Endothelial cell of umbilical vein (primary cell): Measurements from ENCODE around the gene CHI3L2.

Source experiments
- EZH2 ChIP-seq: IDR thresholded peaks from 2 replicates; pipeline ENCODE4 v1.6.1; 2012; ENCODE audit warnings: borderline replicate concordance, low read depth, mild to moderate bottlenecking, moderate library complexity, low read length, inconsistent platforms; ENCODE audit not compliant: severe bottlenecking
- MYC ChIP-seq: IDR thresholded peaks from one replicate; pipeline ENCODE4 v1.6.1; 2011; ENCODE audit warnings: mild to moderate bottlenecking, low read depth, low read length
- POLR2A ChIP-seq: IDR thresholded peaks from 2 replicates; pipeline ENCODE4 v1.6.1; 2012; ENCODE audit warnings: low read depth, mild to moderate bottlenecking, control low read depth, low read length
- TF ChIP-seq, protein P1 (sequence below), 2 donors: IDR thresholded peaks; 1 replicate in 1 of 2; 2 replicates in 1 of 2; pipeline ENCODE4 v1.5.1; 2011; ENCODE audit warnings: low read length in 2 of 2, mild to moderate bottlenecking in 2 of 2, moderate library complexity in 2 of 2, control low read depth in 1 of 2, inconsistent platforms in 1 of 2, low read depth in 1 of 2; ENCODE audit not compliant: insufficient read depth in 1 of 2; ENCODE audit errors: extremely low read depth in 1 of 2
- TF ChIP-seq, protein P2 (sequence below): IDR thresholded peaks from 2 replicates; pipeline ENCODE4 v1.6.1; 2011; ENCODE audit not compliant: insufficient read depth, insufficient read length

DNA sequence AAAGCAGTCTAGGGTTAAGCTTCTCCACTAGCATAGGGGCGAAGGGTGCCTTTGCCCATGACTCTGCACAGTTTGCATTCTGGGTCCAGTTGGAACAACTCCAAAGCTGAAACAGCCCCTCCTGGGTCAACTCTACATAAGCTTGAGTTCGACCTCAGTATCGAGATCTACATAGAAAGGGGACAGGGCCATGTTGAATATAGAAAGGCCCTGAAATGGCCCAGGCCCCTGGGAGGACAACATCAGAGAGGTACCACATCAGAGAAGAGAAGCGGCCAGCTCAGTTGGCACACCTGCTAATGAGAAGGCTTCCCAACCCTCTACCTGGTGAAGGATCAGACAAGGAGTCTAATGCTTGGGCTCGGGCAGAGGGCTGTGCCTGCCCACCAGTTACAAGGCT is 28.7 kb upstream of the CHI3L2 start:
- TF ChIP-seq, protein P1, sequence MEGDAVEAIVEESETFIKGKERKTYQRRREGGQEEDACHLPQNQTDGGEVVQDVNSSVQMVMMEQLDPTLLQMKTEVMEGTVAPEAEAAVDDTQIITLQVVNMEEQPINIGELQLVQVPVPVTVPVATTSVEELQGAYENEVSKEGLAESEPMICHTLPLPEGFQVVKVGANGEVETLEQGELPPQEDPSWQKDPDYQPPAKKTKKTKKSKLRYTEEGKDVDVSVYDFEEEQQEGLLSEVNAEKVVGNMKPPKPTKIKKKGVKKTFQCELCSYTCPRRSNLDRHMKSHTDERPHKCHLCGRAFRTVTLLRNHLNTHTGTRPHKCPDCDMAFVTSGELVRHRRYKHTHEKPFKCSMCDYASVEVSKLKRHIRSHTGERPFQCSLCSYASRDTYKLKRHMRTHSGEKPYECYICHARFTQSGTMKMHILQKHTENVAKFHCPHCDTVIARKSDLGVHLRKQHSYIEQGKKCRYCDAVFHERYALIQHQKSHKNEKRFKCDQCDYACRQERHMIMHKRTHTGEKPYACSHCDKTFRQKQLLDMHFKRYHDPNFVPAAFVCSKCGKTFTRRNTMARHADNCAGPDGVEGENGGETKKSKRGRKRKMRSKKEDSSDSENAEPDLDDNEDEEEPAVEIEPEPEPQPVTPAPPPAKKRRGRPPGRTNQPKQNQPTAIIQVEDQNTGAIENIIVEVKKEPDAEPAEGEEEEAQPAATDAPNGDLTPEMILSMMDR (IDR thresholded peaks at IDR 0.05; ENCODE audit: extremely low read depth in 1 of 2, insufficient read depth in 1 of 2, low read depth in 1 of 2, low read length in 2 of 2): no peak
- no peak for TF ChIP-seq EZH2
- no peak for TF ChIP-seq MYC
- no peak for TF ChIP-seq POLR2A
- TF ChIP-seq, protein P2, sequence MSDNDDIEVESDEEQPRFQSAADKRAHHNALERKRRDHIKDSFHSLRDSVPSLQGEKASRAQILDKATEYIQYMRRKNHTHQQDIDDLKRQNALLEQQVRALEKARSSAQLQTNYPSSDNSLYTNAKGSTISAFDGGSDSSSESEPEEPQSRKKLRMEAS: no peak
